Activated CD4-positive, alpha-beta T cell treated with anti-CD3 and anti-CD28 coated beads for 24 hours (primary cell): ENCODE data around the gene PALLD.

ENCODE experiments used
- DNase-seq, 2 donors: peaks; one replicate each; pipeline ENCODE4 v3.0.0-alpha.2; 2020; ENCODE audit warnings: low read depth in 2 of 2

PALLD gene

GRCh38 chr4:168972596-168972995 lies 475.7 kb downstream of the PALLD start:
- no peak for DNase-seq
